HepG2 (cell line): ENCODE data around the gene ZC3H15. TPM values are rescaled to one million over a fixed set of nuclear protein-coding genes. Genes with fewer than 3 reads are reported as not detected.

Source experiments
- ATAC-seq: fragments of 200-7000 bp; cut with Tn5 transposase; 3 replicates; pipeline ENCODE4 v1.9.1; 2020; ENCODE audit warnings: mild to moderate bottlenecking, moderate library complexity
- BruUV-seq: library from RNA; stranded (reverse); fragments of 400-500 nt; replicated peaks from 2 replicates; lab custom pipeline; 2021; lab: Mats Ljungman, UMichigan
- CTCF ChIA-PET: fragments of 300-600 bp; formaldehyde crosslinking; extraction: SDS; loops from one replicate; lab custom pipeline; 2021; ENCODE audit warnings: low total read pairs, inconsistent platforms, low intra/inter-chr PET ratio; lab: Yijun Ruan, JAX
- POLR2A ChIA-PET: fragments of 350-600 bp; sonication (Branson Sonifier 250); formaldehyde crosslinking; loops from one replicate; lab custom pipeline; 2020; ENCODE audit warnings: antibody characterized with exemption, inconsistent platforms; lab: Yijun Ruan, JAX
- DNase-seq: peaks from one replicate; pipeline ENCODE4 v3.0.0-alpha.2; 2015; ENCODE audit warnings: low spot score
- FAIRE-seq: peaks from 3 replicates; lab custom pipeline; 2011; peaks lifted over from hg19 to GRCh38; lab: Jason Lieb, UNC
- H2AFZ ChIP-seq: one replicate; pipeline ENCODE4 v1.6.1; 2011; ENCODE audit warnings: low read length, inconsistent platforms
- H3K27ac ChIP-seq: fragments of 300-600 bp; 3 replicates; pipeline ENCODE4 v1.8.0; 2011; ENCODE audit warnings: mixed run types, mild to moderate bottlenecking, mixed read lengths, low read length, inconsistent platforms; ENCODE audit not compliant: insufficient read depth; ENCODE audit errors: extremely low read length
- H3K27me3 ChIP-seq, 2 experiments: fragments of 200-600 bp in 1 of 2; 2 replicates in 1 of 2; 3 replicates in 1 of 2; pipeline versions ENCODE4 v1.6.0 to v1.8.0; 2011; ENCODE audit warnings: low read length in 2 of 2, mild to moderate bottlenecking in 2 of 2, moderate library complexity in 2 of 2, inconsistent platforms in 1 of 2; ENCODE audit not compliant: insufficient read depth in 2 of 2, control insufficient read depth in 1 of 2
- H3K36me3 ChIP-seq, 2 experiments: fragments of 200-600 bp in 1 of 2; replicated peaks in 1 of 2; 2 replicates in 1 of 2; 3 replicates in 1 of 2; pipeline versions ENCODE4 v1.5.1 to v1.8.0; 2011; ENCODE audit warnings: low read length in 2 of 2, inconsistent platforms in 1 of 2; ENCODE audit not compliant: insufficient read depth in 2 of 2, control insufficient read depth in 1 of 2
- H3K4me1 ChIP-seq: 2 replicates; pipeline ENCODE4 v1.5.1; 2012; ENCODE audit warnings: low read length, inconsistent platforms; ENCODE audit not compliant: insufficient read depth
- H3K4me2 ChIP-seq: 2 replicates; pipeline ENCODE4 v1.6.0; 2011; ENCODE audit warnings: low read depth, low read length, inconsistent platforms
- H3K4me3 ChIP-seq, 3 experiments: fragments of 200-600 bp in 1 of 3; sonication (generic), shearing (Covaris generic) in 1 of 3; replicated peaks in 1 of 3; 2 replicates each; pipeline ENCODE4 v1.5.1; 2011 to 2016; ENCODE audit warnings: low read length in 3 of 3, inconsistent platforms in 2 of 3, low read depth in 2 of 3, mild to moderate bottlenecking in 2 of 3, control low read depth in 1 of 3, mixed read lengths in 1 of 3; ENCODE audit not compliant: insufficient read depth in 1 of 3
- H3K79me2 ChIP-seq: one replicate; pipeline ENCODE4 v1.6.1; 2011; ENCODE audit warnings: low read length, inconsistent platforms; ENCODE audit not compliant: insufficient read depth
- H3K9ac ChIP-seq: 2 replicates; pipeline ENCODE4 v1.6.0; 2011; ENCODE audit warnings: mild to moderate bottlenecking, low read depth, low read length, inconsistent platforms; ENCODE audit not compliant: insufficient read depth
- H3K9me3 ChIP-seq: 2 replicates; pipeline ENCODE4 v1.5.1; 2012; ENCODE audit warnings: mild to moderate bottlenecking, low read length
- H4K20me1 ChIP-seq: 2 replicates; pipeline ENCODE4 v1.6.0; 2011; ENCODE audit warnings: inconsistent platforms, mild to moderate bottlenecking, low read length, moderate library complexity; ENCODE audit not compliant: insufficient read depth
- GFI1 ChIP-seq: sonication (generic); formaldehyde crosslinking; IDR thresholded peaks from 2 replicates; pipeline ENCODE4 v1.5.0; 2020; ENCODE audit warnings: missing genetic modification reagents, mild to moderate bottlenecking, borderline replicate concordance
- KIAA2018 ChIP-seq: sonication (generic); formaldehyde crosslinking; IDR thresholded peaks from 2 replicates; pipeline ENCODE4 v1.5.0; 2020; ENCODE audit warnings: mild to moderate bottlenecking, missing genetic modification reagents, borderline replicate concordance
- MAFF ChIP-seq: IDR thresholded peaks from 2 replicates; pipeline ENCODE4 v1.6.1; 2011; ENCODE audit warnings: low read depth, low read length, improper control_type of control experiment
- MAFK ChIP-seq, 2 experiments: IDR thresholded peaks in 1 of 2; conservative IDR thresholded peaks in 1 of 2; 2 replicates each; pipeline ENCODE4 v1.6.1; 2011; ENCODE audit warnings: improper control_type of control experiment in 2 of 2, low read length in 2 of 2
- PAWR ChIP-seq: sonication (generic); formaldehyde crosslinking; IDR thresholded peaks from 2 replicates; pipeline ENCODE4 v1.4.0; 2020; ENCODE audit warnings: missing genetic modification reagents, mild to moderate bottlenecking, borderline replicate concordance
- in situ Hi-C: cut with HindIII; loops from 2 replicates; pipeline ENCODE4 v1.10.0; 2017; ENCODE audit warnings: low pct_unique_long_range_greater_than_20kb; ENCODE audit not compliant: extremely low pct_ligation_motif_present
- intact Hi-C: fragments of 100-400 bp; cut with micrococcal nuclease; formaldehyde crosslinking; loops from one replicate; pipeline ENCODE4 v1.10.0; 2022; ENCODE audit not compliant: unreplicated experiment
- polyA plus RNA-seq, 8 experiments: library from polyadenylated mRNA; depleted of rRNA in 3 of 8; stranded (reverse) in 7 of 8; unstranded in 1 of 8; fragments of >200 nt; fragmentation: Illumina TruSeq in 4 of 8; extraction: Trizol in 4 of 8; gene quantifications; 2 replicates each; pipeline versions ENCODE4 v1.2.1 to v1.2.3, GENCODE V29; 2011 to 2016; ENCODE audit warnings: low read depth in 4 of 8, missing spikeins in 1 of 8, mixed read lengths in 1 of 8; ENCODE audit not compliant: insufficient read depth in 1 of 8
- total RNA-seq, 5 experiments: library from RNA; depleted of rRNA; stranded (reverse); fragments of >200 nt; fragmentation: Illumina TruSeq; extraction: Trizol; gene quantifications; 2 replicates each; pipeline ENCODE4 v1.2.3, GENCODE V29; 2016; ENCODE audit warnings: low read depth in 1 of 5

The ZC3H15 gene
- total and polyA plus RNA-seq, 2 of the 13 experiments (the other 11 are each of a cell fraction or from before 2014, with no cell fraction given), result 84.6 to 168 TPM

- no TSS peak for BruUV-seq
- no peak for ATAC-seq
- H3K36me3 ChIP-seq, result peaks cover 1 to 11% of the 10 kb centered on the region in 2 experiments; a peak in 4 of 5 replicates
- intact Hi-C loops, result no loop called here
- POLR2A ChIA-PET, result interaction anchor here (1.9 kb wide), 1 partner anchor 73 kb away, joined by 6 read pairs; the partner anchor contains the start of gene ITGAV
- no peak overlapping the region for H3K4me2 ChIP-seq
- no peaks in the 10 kb centered on the region for H3K9me3 ChIP-seq
- H3K9ac ChIP-seq, result no peak overlapping the region
- TF ChIP-seq PAWR (CRISPR knock-in tag) (no peak), GFI1 (CRISPR knock-in tag) (no peak), KIAA2018 (CRISPR knock-in tag) (no peak), MAFK (conservative IDR thresholded peaks at IDR 0.05 in 1 of 2, IDR thresholded peaks at IDR 0.05 in 1 of 2; ENCODE audit: low read length in 2 of 2) (peak; percentile 49 to 68; a peak in 3 of 4 replicates), MAFF (peak; percentile 54)
- TF ChIP-seq, all 625 proteins: peak for 2
- CTCF ChIA-PET, result no interaction called here
- in situ Hi-C loops, result no loop called here
- no peaks in the 10 kb centered on the region for H3K4me1 ChIP-seq
- DNase-seq (no peak), FAIRE-seq (no peak)
- no peaks in the 10 kb centered on the region for H3K27me3 ChIP-seq
- no peak overlapping the region for H2AFZ ChIP-seq
- no peaks in the 10 kb centered on the region for H3K79me2 ChIP-seq
- H3K4me3 ChIP-seq, result no peak overlapping the region
- no peaks in the 10 kb centered on the region for H4K20me1 ChIP-seq
- no peak overlapping the region for H3K27ac ChIP-seq
Observed at GRCh38 chr2:186517090-186517489, 31.0 kb downstream of the ZC3H15 start.
